A673 (cell line): ENCODE results near the gene MMP21. TPM values are rescaled to one million over a fixed set of nuclear protein-coding genes. Genes with fewer than 3 reads are reported as not detected.

Experiments
- BruUV-seq: library from RNA; stranded (reverse); fragments of 400-500 nt; replicated peaks from 2 replicates; lab custom pipeline; 2021; lab: Mats Ljungman, UMichigan
- CTCF ChIA-PET: fragments of 300-600 bp; sonication (Branson Sonifier 250); formaldehyde crosslinking; loops from one replicate; lab custom pipeline; 2022; ENCODE audit warnings: antibody characterized with exemption; lab: Charles Lee
- POLR2A ChIA-PET: fragments of 300-600 bp; sonication (Branson Sonifier 250); formaldehyde crosslinking; loops from one replicate; lab custom pipeline; 2022; ENCODE audit warnings: antibody characterized with exemption; ENCODE audit not compliant: low non-redundant PET; lab: Charles Lee
- DNase-seq: peaks from one replicate; pipeline ENCODE4 v3.0.0-alpha.2; 2015; ENCODE audit warnings: low spot score
- H3K27ac ChIP-seq: fragments of 200-600 bp; sonication (generic); 2 replicates; pipeline ENCODE4 v1.5.1; 2016; ENCODE audit warnings: mixed run types, low read depth, mild to moderate bottlenecking, mixed read lengths, antibody characterized with exemption, low read length; ENCODE audit not compliant: poor library complexity, severe bottlenecking
- H3K27me3 ChIP-seq: fragments of 200-600 bp; sonication (generic); replicated peaks from 2 replicates; pipeline ENCODE4 v1.6.1; 2017; ENCODE audit warnings: mixed run types, low read depth, mild to moderate bottlenecking, mixed read lengths, antibody characterized with exemption, low read length; ENCODE audit not compliant: insufficient read depth, poor library complexity
- H3K36me3 ChIP-seq: fragments of 200-600 bp; sonication (generic); 2 replicates; pipeline ENCODE4 v1.6.1; 2016; ENCODE audit warnings: mixed run types, mild to moderate bottlenecking, mixed read lengths, antibody characterized with exemption, low read length; ENCODE audit not compliant: insufficient read depth, poor library complexity, severe bottlenecking
- H3K4me1 ChIP-seq: fragments of 200-600 bp; sonication (generic); 2 replicates; pipeline ENCODE4 v1.6.1; 2017; ENCODE audit warnings: mixed run types, mild to moderate bottlenecking, mixed read lengths, antibody characterized with exemption, low read length; ENCODE audit not compliant: insufficient read depth, poor library complexity, severe bottlenecking
- H3K4me3 ChIP-seq: fragments of 200-600 bp; sonication (generic); 2 replicates; pipeline ENCODE4 v1.5.1; 2016; ENCODE audit warnings: low read depth, mixed run types, mild to moderate bottlenecking, mixed read lengths, low read length; ENCODE audit not compliant: poor library complexity, severe bottlenecking
- H3K9me3 ChIP-seq: fragments of 200-600 bp; sonication (generic); 2 replicates; pipeline ENCODE4 v1.6.1; 2016; ENCODE audit warnings: mixed run types, low read depth, mild to moderate bottlenecking, mixed read lengths, antibody characterized with exemption, low read length; ENCODE audit not compliant: poor library complexity, severe bottlenecking
- CTCF ChIP-seq: fragments of 300-800, 200-600 bp; sonication (generic); conservative IDR thresholded peaks from 2 replicates; pipeline ENCODE4 v1.5.1; 2017; ENCODE audit warnings: low read depth, mild to moderate bottlenecking, antibody characterized with exemption, low read length, moderate library complexity, mixed read lengths
- EZH2 ChIP-seq: fragments of 200-600 bp; sonication (generic); IDR thresholded peaks from 2 replicates; pipeline ENCODE4 v1.6.1; 2017; ENCODE audit warnings: borderline replicate concordance, low read depth, mild to moderate bottlenecking, mixed read lengths, antibody characterized with exemption, low read length; ENCODE audit not compliant: poor library complexity, severe bottlenecking
- intact Hi-C: fragments of 100-400 bp; cut with micrococcal nuclease; formaldehyde crosslinking; loops from one replicate; pipeline ENCODE4 v1.10.0; 2022; ENCODE audit not compliant: unreplicated experiment
- total RNA-seq: library from RNA; stranded (reverse); gene quantifications from 2 replicates; pipeline ENCODE4 v1.2.3, GENCODE V29; 2021

Gene MMP21
- total RNA-seq, 1 experiment from 2014 or later, result not detected

DNA sequence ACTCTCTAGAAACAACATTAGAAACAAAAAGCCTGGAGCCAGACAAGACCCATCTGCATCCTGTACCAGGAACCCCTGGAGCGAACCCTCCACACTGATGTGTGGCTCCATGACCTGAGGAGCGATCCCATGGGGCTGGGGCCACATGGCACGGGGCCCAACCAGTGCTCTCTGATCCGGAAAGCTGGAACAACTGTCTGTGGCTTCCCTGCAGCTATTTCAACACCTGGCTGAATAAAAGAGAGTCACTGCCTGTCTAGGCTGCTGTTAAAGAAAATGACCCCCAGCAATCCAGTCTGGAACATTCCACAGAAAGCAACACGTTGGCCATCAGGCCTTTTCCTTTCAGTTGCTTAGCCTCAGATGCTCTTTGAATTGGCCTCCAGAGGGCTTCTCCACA, 26.5 kb upstream of the MMP21 start:
- peaks cover 9% of the 10 kb centered on the region for H3K36me3 ChIP-seq
- no peak overlapping the region for H3K4me3 ChIP-seq
- intact Hi-C loops, result no loop called here
- TF ChIP-seq EZH2 (no peak), CTCF (no peak)
- no peaks in the 10 kb centered on the region for H3K9me3 ChIP-seq
- DNase-seq, result no peak
- ChIA-PET CTCF (no interaction called here), POLR2A (no interaction called here)
- no peaks in the 10 kb centered on the region for H3K27me3 ChIP-seq
- H3K4me1 ChIP-seq, result no peaks in the 10 kb centered on the region
- BruUV-seq, result no TSS peak
- no peak overlapping the region for H3K27ac ChIP-seq

GRCh38 chr10:125801574-125801973, 26.0 kb upstream of the MMP21 start:
- no TSS peak for BruUV-seq
- intact Hi-C loops, result no loop called here
- POLR2A ChIA-PET, result no interaction called here

DNA sequence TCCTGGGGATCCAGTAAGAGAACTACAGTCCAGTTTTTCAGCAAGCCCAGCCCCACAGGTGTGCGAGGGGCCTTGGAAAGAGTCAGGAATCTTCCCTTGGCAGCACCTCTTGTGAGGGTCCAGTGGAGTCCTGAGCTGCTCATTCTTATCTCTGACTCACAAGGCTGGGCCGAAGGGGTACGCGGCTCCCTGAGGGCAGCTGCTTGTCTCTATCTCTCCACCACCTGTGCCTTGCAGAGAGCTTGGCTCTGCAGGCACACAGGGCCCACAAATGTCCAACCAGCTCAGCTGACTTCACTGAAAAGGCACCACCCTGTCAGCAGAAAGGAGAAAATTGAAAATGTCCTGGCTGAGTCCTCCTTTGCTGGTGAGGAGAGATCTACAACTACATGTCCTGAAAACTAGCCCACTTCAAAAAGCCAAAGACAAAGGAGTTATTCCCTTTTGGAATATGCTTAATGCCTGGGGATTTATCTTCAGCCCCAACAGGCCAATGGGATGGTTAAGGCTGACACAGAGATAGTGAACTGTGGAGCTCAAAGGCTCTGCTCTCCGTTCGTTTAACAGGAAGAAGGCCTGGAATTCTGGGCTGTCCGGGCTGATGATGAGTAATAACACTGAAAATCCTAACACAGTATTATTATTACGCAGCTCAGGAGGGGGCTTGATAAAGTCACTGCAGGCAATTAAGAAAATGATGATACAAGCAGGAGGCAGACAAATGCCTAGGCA, 24.0 kb upstream of the MMP21 start:
- no peaks in the 10 kb centered on the region for H3K27me3 ChIP-seq
- H3K4me1 ChIP-seq, result no peaks in the 10 kb centered on the region
- no peaks in the 10 kb centered on the region for H3K9me3 ChIP-seq
- TF ChIP-seq EZH2, result no peak
- TF ChIP-seq CTCF, result no peak
- ChIA-PET CTCF (no interaction called here), POLR2A (no interaction called here)
- DNase-seq, result no peak
- no TSS peak for BruUV-seq
- H3K27ac ChIP-seq, result no peak overlapping the region
- peaks cover 5% of the 10 kb centered on the region for H3K36me3 ChIP-seq
- H3K4me3 ChIP-seq, result no peak overlapping the region
- intact Hi-C loops, result no loop called here

More at GRCh38 chr10:125801574-125801973, 26.0 kb upstream of the MMP21 start:
- Histone ChIP-seq H3K36me3 (peaks cover 9% of the 10 kb centered on the region), H3K4me3 (no peak overlapping the region), H3K9me3 (no peaks in the 10 kb centered on the region), H3K4me1 (no peaks in the 10 kb centered on the region), H3K27me3 (no peaks in the 10 kb centered on the region), H3K27ac (no peak overlapping the region)
- TF ChIP-seq CTCF (no peak), EZH2 (no peak)
- DNase-seq, result no peak
- CTCF ChIA-PET, result no interaction called here
